GM12878 (cell line): ENCODE measurements around the gene SMPDL3B. TPM values are rescaled to one million over a fixed set of nuclear protein-coding genes. Genes with fewer than 3 reads are reported as not detected.

Source experiments
- ATAC-seq: fragments of 200-7000 bp; cut with Tn5 transposase; 3 replicates; pipeline ENCODE4 v1.9.1; 2020; ENCODE audit warnings: mild to moderate bottlenecking, moderate library complexity
- BruUV-seq: library from RNA; stranded (reverse); fragments of 400-500 nt; replicated peaks from 2 replicates; lab custom pipeline; 2021; lab: Mats Ljungman, UMichigan
- CTCF ChIA-PET: fragments of 300-600 bp; sonication (Branson Sonifier 250); formaldehyde crosslinking; extraction: SDS; loops from one replicate; lab custom pipeline; 2021; ENCODE audit warnings: inconsistent platforms; lab: Yijun Ruan, JAX
- POLR2A ChIA-PET: fragments of 350-600 bp; formaldehyde crosslinking; extraction: SDS; loops from one replicate; lab custom pipeline; 2021; ENCODE audit warnings: inconsistent platforms; lab: Charles Lee
- RAD21 ChIA-PET: fragments of 300-600 bp; sonication (Branson Sonifier 250); formaldehyde crosslinking; loops from one replicate; lab custom pipeline; 2023; ENCODE audit warnings: antibody characterized with exemption; ENCODE audit not compliant: unreplicated experiment; lab: Charles Lee
- SMC1A ChIA-PET: fragments of 300-600 bp; sonication (Branson Sonifier 250); formaldehyde crosslinking; loops from one replicate; lab custom pipeline; 2023; ENCODE audit not compliant: unreplicated experiment, uncharacterized antibody; lab: Charles Lee
- DNase-seq: peaks from one replicate; pipeline ENCODE4 v3.0.0-alpha.2; 2011; ENCODE audit warnings: low read depth, low spot score
- FAIRE-seq: peaks from 3 replicates; lab custom pipeline; 2011; peaks lifted over from hg19 to GRCh38; lab: Jason Lieb, UNC
- H2AFZ ChIP-seq: 2 replicates; pipeline ENCODE4 v1.6.0; 2011; ENCODE audit warnings: low read depth, low read length, control low read depth; ENCODE audit not compliant: control insufficient read depth
- H3K27ac ChIP-seq: 2 replicates; pipeline ENCODE4 v1.5.1; 2011; ENCODE audit warnings: control low read depth; ENCODE audit not compliant: control insufficient read depth, insufficient read depth
- H3K27me3 ChIP-seq, 2 experiments: replicated peaks in 1 of 2; 2 replicates each; pipeline versions ENCODE4 v1.6.0 to v1.6.1; 2011; ENCODE audit warnings: low read length in 1 of 2; ENCODE audit not compliant: control insufficient read depth in 2 of 2, insufficient read depth in 2 of 2
- H3K36me3 ChIP-seq, 2 experiments: 2 replicates each; pipeline ENCODE4 v1.5.1; 2011; ENCODE audit warnings: low read length in 1 of 2; ENCODE audit not compliant: control insufficient read depth in 2 of 2, insufficient read depth in 2 of 2
- H3K4me1 ChIP-seq: 2 replicates; pipeline ENCODE4 v1.6.1; 2011; ENCODE audit warnings: mild to moderate bottlenecking, low read length, moderate library complexity, mixed read lengths; ENCODE audit not compliant: control insufficient read depth, insufficient read depth
- H3K4me2 ChIP-seq: 2 replicates; pipeline ENCODE4 v1.6.0; 2011; ENCODE audit warnings: control low read depth; ENCODE audit not compliant: control insufficient read depth, insufficient read depth
- H3K4me3 ChIP-seq: fragments of 200-600 bp; sonication (generic); 2 replicates; pipeline ENCODE4 v1.5.1; 2016
- H3K79me2 ChIP-seq: 2 replicates; pipeline ENCODE4 v1.6.0; 2011; ENCODE audit warnings: low read length; ENCODE audit not compliant: control insufficient read depth, insufficient read depth
- H3K9ac ChIP-seq: 2 replicates; pipeline ENCODE4 v1.8.0; 2011; ENCODE audit warnings: low read length, control low read depth, mixed read lengths; ENCODE audit not compliant: control insufficient read depth, insufficient read depth
- H3K9me3 ChIP-seq: replicated peaks from 3 replicates; pipeline ENCODE4 v1.5.1; 2011; ENCODE audit warnings: mild to moderate bottlenecking, low read length; ENCODE audit not compliant: control insufficient read depth, insufficient read depth
- H4K20me1 ChIP-seq: 2 replicates; pipeline ENCODE4 v1.6.0; 2011; ENCODE audit not compliant: control insufficient read depth, insufficient read depth
- BCLAF1 ChIP-seq: fragments of 450-650 bp; IDR thresholded peaks from 2 replicates; pipeline ENCODE4 v1.6.1; 2017; ENCODE audit warnings: antibody characterized with exemption, mild to moderate bottlenecking, moderate library complexity
- BHLHE40 ChIP-seq, 2 experiments: fragments of 450-650 bp in 1 of 2; IDR thresholded peaks; 2 replicates each; pipeline ENCODE4 v1.6.1; 2011 to 2017; ENCODE audit warnings: low read depth in 2 of 2, borderline replicate concordance in 1 of 2, improper control_type of control experiment in 1 of 2, low read length in 1 of 2, mild to moderate bottlenecking in 1 of 2
- BMI1 ChIP-seq: fragments of 450-650 bp; IDR thresholded peaks from 2 replicates; pipeline ENCODE4 v1.6.1; 2016; ENCODE audit warnings: mild to moderate bottlenecking, moderate library complexity, borderline replicate concordance
- EP300 ChIP-seq, 2 experiments: fragments of 150-350 bp in 1 of 2; IDR thresholded peaks; 2 replicates each; pipeline ENCODE4 v1.6.1; 2011 to 2012; ENCODE audit warnings: low read depth in 2 of 2, low read length in 2 of 2, borderline replicate concordance in 1 of 2, improper control_type of control experiment in 1 of 2, inconsistent platforms in 1 of 2; ENCODE audit not compliant: control insufficient read depth in 1 of 2
- IRF3 ChIP-seq: fragments of 450-650 bp; IDR thresholded peaks from 2 replicates; pipeline ENCODE4 v1.6.1; 2014; ENCODE audit warnings: mild to moderate bottlenecking
- MYB ChIP-seq: fragments of 150-350 bp; IDR thresholded peaks from 2 replicates; pipeline ENCODE4 v1.6.1; 2014; ENCODE audit warnings: mild to moderate bottlenecking, low read depth, low read length, borderline replicate concordance
- SMAD5 ChIP-seq: IDR thresholded peaks from 2 replicates; pipeline ENCODE4 v1.6.1; 2016; ENCODE audit warnings: antibody characterized with exemption, low read depth
- SMARCA5 ChIP-seq: fragments of 450-650 bp; IDR thresholded peaks from 2 replicates; pipeline ENCODE4 v1.6.1; 2017; ENCODE audit warnings: mild to moderate bottlenecking
- SUPT20H ChIP-seq: IDR thresholded peaks from 2 replicates; pipeline ENCODE4 v1.6.1; 2011; ENCODE audit warnings: low read depth, mild to moderate bottlenecking, low read length, moderate library complexity, borderline replicate concordance; ENCODE audit not compliant: control insufficient read depth
- ZBTB40 ChIP-seq: fragments of 450-650 bp; IDR thresholded peaks from 2 replicates; pipeline ENCODE4 v1.6.1; 2016; ENCODE audit warnings: mild to moderate bottlenecking, moderate library complexity, borderline replicate concordance
- ZNF384 ChIP-seq: IDR thresholded peaks from 2 replicates; pipeline ENCODE4 v1.6.1; 2012; ENCODE audit warnings: low read depth, mild to moderate bottlenecking, low read length, improper control_type of control experiment, borderline replicate concordance
- WGBS: methylation state at CpG from one replicate; pipeline ENCODE4 v1.1.6; 2016; ENCODE audit warnings: low lambda C conversion rate; ENCODE audit not compliant: insufficient replicate concordance, insufficient coverage; ENCODE audit errors: missing lambda C conversion rate; 5-methylcytosine and 5-hydroxymethylcytosine counted together
- in situ Hi-C: fragments of 300-500 bp; cut with MboI; formaldehyde crosslinking; loops from 9 replicates; pipeline ENCODE4 v1.14.3; 2018; ENCODE audit warnings: mixed read lengths
- intact Hi-C: fragments of 100-400 bp; cut with micrococcal nuclease; formaldehyde crosslinking; loops from one replicate; pipeline ENCODE4 v1.14.2; 2022; ENCODE audit not compliant: unreplicated experiment
- polyA plus RNA-seq, 11 experiments: library from polyadenylated mRNA; depleted of rRNA in 4 of 11; unstranded in 6 of 11; stranded (reverse) in 5 of 11; fragments of >200 nt; fragmentation: Nextera tagmentation in 4 of 11; fragmentation: Illumina TruSeq in 1 of 11; extraction: Ambion mirVana in 4 of 11; extraction: Trizol in 1 of 11; gene quantifications; 1 replicate in 1 of 11; 2 replicates in 10 of 11; pipeline versions ENCODE4 v1.2.1 to v1.2.3, GENCODE V29; 2011 to 2016; ENCODE audit warnings: inconsistent platforms in 2 of 11, missing spikeins in 2 of 11, low read depth in 1 of 11
- total RNA-seq, 4 experiments: library from RNA; depleted of rRNA in 3 of 4; stranded (reverse); fragments of >200 nt in 3 of 4; fragmentation: Illumina TruSeq in 1 of 4; extraction: Trizol in 1 of 4; gene quantifications; 2 replicates each; pipeline versions ENCODE4 v1.2.1 to v1.2.3, GENCODE V29; 2013 to 2021
- TF ChIP-seq, protein P1 (sequence below): fragments of 450-650 bp; IDR thresholded peaks from 2 replicates; pipeline ENCODE4 v1.6.1; 2018; ENCODE audit warnings: mild to moderate bottlenecking, low read depth, moderate library complexity; ENCODE audit not compliant: partially characterized antibody

Gene SMPDL3B
- total and polyA plus RNA-seq, 10 of the 15 experiments (the other 5 are each of a cell fraction or from before 2014, with no cell fraction given): 0.56 to 2.7 (median 1.0) TPM

DNA sequence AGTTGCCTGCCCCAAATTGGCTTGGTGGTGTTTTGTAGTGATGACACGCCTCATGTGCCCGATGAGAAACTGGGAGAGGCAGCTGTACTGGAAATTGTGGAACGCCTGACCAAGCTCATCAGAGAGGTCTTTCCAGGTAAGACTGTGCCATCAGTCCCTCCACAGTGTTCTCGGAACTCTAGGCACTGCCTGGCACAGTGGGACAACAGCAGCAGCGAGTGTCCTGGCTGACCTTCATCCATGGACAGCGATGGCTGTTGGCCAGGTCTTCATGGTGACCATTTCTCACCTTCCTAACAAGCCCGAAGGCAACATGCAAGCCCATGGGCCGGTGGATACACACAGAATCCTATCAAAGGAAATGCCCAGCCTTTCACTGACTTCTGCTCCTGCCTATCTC, 14.2 kb downstream of the SMPDL3B start:
- Histone ChIP-seq H3K4me2 (no peak overlapping the region), H3K27ac (no peak overlapping the region), H3K36me3 (no peaks in the 10 kb centered on the region), H3K79me2 (no peaks in the 10 kb centered on the region), H3K9me3 (no peaks in the 10 kb centered on the region), H3K27me3 (no peaks in the 10 kb centered on the region), H3K9ac (no peak overlapping the region), H4K20me1 (no peaks in the 10 kb centered on the region), H3K4me3 (no peak overlapping the region), H3K4me1 (no peaks in the 10 kb centered on the region), H2AFZ (no peak overlapping the region)
- POLR2A ChIA-PET: no interaction called here
- intact Hi-C loops (no loop called here), in situ Hi-C loops (no loop called here)
- 63% methylated on average over 8 of the region's 8 CpGs for WGBS
- FAIRE-seq: no peak
- ATAC-seq: no peak
- RAD21 ChIA-PET: interaction anchor here (1.3 kb wide), 1 partner anchor 39 kb away, joined by 3 read pairs; no protein-coding TSS in a partner anchor
- SMC1A ChIA-PET: interaction anchor here (1.0 to 1.5 kb wide), 4 partner anchors 10 to 260 kb away, joined by 3 to 4 read pairs (median 3); no protein-coding TSS in a partner anchor
- BruUV-seq: no TSS peak
- DNase-seq: no peak
- CTCF ChIA-PET: interaction anchor here (0.6 to 0.9 kb wide), 6 partner anchors 9 to 221 kb away, joined by 3 to 6 read pairs (median 3); no protein-coding TSS in a partner anchor
- TF ChIP-seq, protein P1, sequence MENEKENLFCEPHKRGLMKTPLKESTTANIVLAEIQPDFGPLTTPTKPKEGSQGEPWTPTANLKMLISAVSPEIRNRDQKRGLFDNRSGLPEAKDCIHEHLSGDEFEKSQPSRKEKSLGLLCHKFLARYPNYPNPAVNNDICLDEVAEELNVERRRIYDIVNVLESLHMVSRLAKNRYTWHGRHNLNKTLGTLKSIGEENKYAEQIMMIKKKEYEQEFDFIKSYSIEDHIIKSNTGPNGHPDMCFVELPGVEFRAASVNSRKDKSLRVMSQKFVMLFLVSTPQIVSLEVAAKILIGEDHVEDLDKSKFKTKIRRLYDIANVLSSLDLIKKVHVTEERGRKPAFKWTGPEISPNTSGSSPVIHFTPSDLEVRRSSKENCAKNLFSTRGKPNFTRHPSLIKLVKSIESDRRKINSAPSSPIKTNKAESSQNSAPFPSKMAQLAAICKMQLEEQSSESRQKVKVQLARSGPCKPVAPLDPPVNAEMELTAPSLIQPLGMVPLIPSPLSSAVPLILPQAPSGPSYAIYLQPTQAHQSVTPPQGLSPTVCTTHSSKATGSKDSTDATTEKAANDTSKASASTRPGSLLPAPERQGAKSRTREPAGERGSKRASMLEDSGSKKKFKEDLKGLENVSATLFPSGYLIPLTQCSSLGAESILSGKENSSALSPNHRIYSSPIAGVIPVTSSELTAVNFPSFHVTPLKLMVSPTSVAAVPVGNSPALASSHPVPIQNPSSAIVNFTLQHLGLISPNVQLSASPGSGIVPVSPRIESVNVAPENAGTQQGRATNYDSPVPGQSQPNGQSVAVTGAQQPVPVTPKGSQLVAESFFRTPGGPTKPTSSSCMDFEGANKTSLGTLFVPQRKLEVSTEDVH: no peak
- TF ChIP-seq ZBTB40: no peak
- no peak for TF ChIP-seq SUPT20H
- no peak for TF ChIP-seq MYB
- no peak for TF ChIP-seq BCLAF1
- no peak for TF ChIP-seq IRF3
- no peak for TF ChIP-seq SMARCA5
- no peak for TF ChIP-seq ZNF384
- TF ChIP-seq BHLHE40 (IDR thresholded peaks at IDR 0.05; ENCODE audit: borderline replicate concordance in 1 of 2, low read depth in 2 of 2, low read length in 1 of 2): no peak
- no peak for TF ChIP-seq SMAD5
- no peak for TF ChIP-seq BMI1
- no peak for TF ChIP-seq EP300 (IDR thresholded peaks at IDR 0.05; ENCODE audit: borderline replicate concordance in 1 of 2, control insufficient read depth in 1 of 2, low read depth in 2 of 2, low read length in 2 of 2)
